Neural crest cell (in vitro differentiated cells): ENCODE data around the gene OSBP. TPM values are rescaled to one million over a fixed set of nuclear protein-coding genes. Genes with fewer than 3 reads are reported as not detected.

Source experiments
- DNase-seq: peaks from one replicate; pipeline ENCODE4 v3.0.0; 2021; ENCODE audit warnings: low read depth, mixed read lengths, low spot score
- H3K27ac Mint-ChIP-seq: one replicate; pipeline ENCODE4 v1.8.0; 2021; ENCODE audit warnings: mild to moderate bottlenecking, mixed read lengths; ENCODE audit not compliant: unreplicated experiment
- H3K27me3 Mint-ChIP-seq: 2 replicates; pipeline ENCODE4 v1.8.0; 2021; ENCODE audit warnings: low read depth, mild to moderate bottlenecking, mixed read lengths
- H3K36me3 Mint-ChIP-seq: 2 replicates; pipeline ENCODE4 v1.8.0; 2021; ENCODE audit warnings: low read depth, mild to moderate bottlenecking, mixed read lengths
- H3K4me1 Mint-ChIP-seq: 2 replicates; pipeline ENCODE4 v1.8.0; 2021; ENCODE audit warnings: mixed read lengths
- H3K4me3 Mint-ChIP-seq: one replicate; pipeline ENCODE4 v1.8.0; 2021; ENCODE audit warnings: mild to moderate bottlenecking, mixed read lengths
- H3K9me3 Mint-ChIP-seq: 2 replicates; pipeline ENCODE4 v1.8.0; 2021; ENCODE audit warnings: mixed read lengths
- CTCF ChIP-seq: fragments of 200-600 bp; sonication (generic); conservative IDR thresholded peaks from 2 replicates; pipeline ENCODE4 v1.5.0; 2021; ENCODE audit warnings: antibody characterized with exemption, mild to moderate bottlenecking
- total RNA-seq: library from RNA; stranded (reverse); gene quantifications from 2 replicates; pipeline ENCODE4 v1.2.1, GENCODE V29; 2021

The OSBP gene
- total RNA-seq, 1 donor from 2014 or later, result 30.5 TPM

- Mint-ChIP-seq H3K4me1 (no peaks in the 10 kb centered on the region), H3K36me3 (peaks cover 6% of the 10 kb centered on the region)
- TF ChIP-seq CTCF, result no peak
Observed at GRCh38 chr11:59602432-59602831, 13.1 kb downstream of the OSBP start.

GRCh38 chr11:59601788-59602187 is 13.8 kb downstream of the OSBP start:
- TF ChIP-seq CTCF, result no peak
- no peaks in the 10 kb centered on the region for H3K27me3 Mint-ChIP-seq
- no peak overlapping the region for H3K27ac Mint-ChIP-seq
- H3K4me3 Mint-ChIP-seq, result no peak overlapping the region
- DNase-seq, result no peak
- no peaks in the 10 kb centered on the region for H3K9me3 Mint-ChIP-seq
- H3K36me3 Mint-ChIP-seq, result peaks cover 6% of the 10 kb centered on the region
- no peaks in the 10 kb centered on the region for H3K4me1 Mint-ChIP-seq

More at GRCh38 chr11:59602432-59602831, 13.1 kb downstream of the OSBP start:
- no peak overlapping the region for H3K4me3 Mint-ChIP-seq
- H3K27me3 Mint-ChIP-seq, result no peaks in the 10 kb centered on the region
- H3K9me3 Mint-ChIP-seq, result no peaks in the 10 kb centered on the region
- H3K27ac Mint-ChIP-seq, result no peak overlapping the region
- DNase-seq, result no peak

DNA sequence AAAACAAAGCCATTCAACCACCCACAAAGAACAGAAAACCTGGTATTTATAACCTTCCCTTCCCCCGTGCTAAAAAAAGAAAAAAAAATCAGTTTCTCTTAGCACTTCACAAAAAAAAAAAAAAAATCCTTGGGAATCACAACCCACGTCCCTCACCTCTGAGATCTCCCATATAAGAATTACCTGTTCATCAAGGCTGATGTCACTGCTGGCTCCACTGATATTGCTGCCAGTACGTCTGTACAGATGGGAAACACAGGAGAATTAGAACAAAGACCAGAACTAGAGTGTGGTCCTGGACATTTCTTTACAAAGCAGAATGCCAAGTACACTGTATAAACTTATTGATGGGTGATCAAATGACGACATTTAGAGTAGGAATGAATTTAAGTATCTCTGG is 14.9 kb downstream of the OSBP start:
- Mint-ChIP-seq H3K27ac (no peak overlapping the region), H3K4me3 (no peak overlapping the region), H3K4me1 (no peaks in the 10 kb centered on the region), H3K9me3 (no peaks in the 10 kb centered on the region), H3K27me3 (no peaks in the 10 kb centered on the region), H3K36me3 (peaks cover 6% of the 10 kb centered on the region)
- no peak for TF ChIP-seq CTCF
- no peak for DNase-seq

GRCh38 chr11:59600234-59600633 is 15.3 kb downstream of the OSBP start:
- no peak for TF ChIP-seq CTCF
- DNase-seq, result no peak
- no peaks in the 10 kb centered on the region for H3K27me3 Mint-ChIP-seq
- H3K27ac Mint-ChIP-seq, result no peak overlapping the region
- peaks cover 6% of the 10 kb centered on the region for H3K36me3 Mint-ChIP-seq
- H3K4me3 Mint-ChIP-seq, result no peak overlapping the region
- no peaks in the 10 kb centered on the region for H3K4me1 Mint-ChIP-seq
- H3K9me3 Mint-ChIP-seq, result no peaks in the 10 kb centered on the region

GRCh38 chr11:59598961-59599360 is 16.6 kb downstream of the OSBP start:
- no peaks in the 10 kb centered on the region for H3K9me3 Mint-ChIP-seq
- H3K4me3 Mint-ChIP-seq, result no peak overlapping the region
- DNase-seq, result no peak
- peaks cover 8% of the 10 kb centered on the region for H3K36me3 Mint-ChIP-seq
- no peaks in the 10 kb centered on the region for H3K4me1 Mint-ChIP-seq
- H3K27me3 Mint-ChIP-seq, result no peaks in the 10 kb centered on the region
- TF ChIP-seq CTCF, result no peak
- no peak overlapping the region for H3K27ac Mint-ChIP-seq

GRCh38 chr11:59584294-59584693 is 31.3 kb downstream of the OSBP start:
- Mint-ChIP-seq H3K27ac (no peak overlapping the region), H3K27me3 (no peaks in the 10 kb centered on the region), H3K4me3 (no peak overlapping the region), H3K9me3 (peaks cover 6% of the 10 kb centered on the region), H3K4me1 (no peaks in the 10 kb centered on the region), H3K36me3 (peaks cover 42% of the 10 kb centered on the region)
- TF ChIP-seq CTCF, result no peak
- DNase-seq, result no peak
